ENCODE measurements around the gene SNCG. TPM values are rescaled to one million over a fixed set of nuclear protein-coding genes. Genes with fewer than 3 reads are reported as not detected.

SNCG gene
- total and polyA plus RNA-seq, 8 donors = 3.7 to 15.0 (median 5.5) TPM

DNA sequence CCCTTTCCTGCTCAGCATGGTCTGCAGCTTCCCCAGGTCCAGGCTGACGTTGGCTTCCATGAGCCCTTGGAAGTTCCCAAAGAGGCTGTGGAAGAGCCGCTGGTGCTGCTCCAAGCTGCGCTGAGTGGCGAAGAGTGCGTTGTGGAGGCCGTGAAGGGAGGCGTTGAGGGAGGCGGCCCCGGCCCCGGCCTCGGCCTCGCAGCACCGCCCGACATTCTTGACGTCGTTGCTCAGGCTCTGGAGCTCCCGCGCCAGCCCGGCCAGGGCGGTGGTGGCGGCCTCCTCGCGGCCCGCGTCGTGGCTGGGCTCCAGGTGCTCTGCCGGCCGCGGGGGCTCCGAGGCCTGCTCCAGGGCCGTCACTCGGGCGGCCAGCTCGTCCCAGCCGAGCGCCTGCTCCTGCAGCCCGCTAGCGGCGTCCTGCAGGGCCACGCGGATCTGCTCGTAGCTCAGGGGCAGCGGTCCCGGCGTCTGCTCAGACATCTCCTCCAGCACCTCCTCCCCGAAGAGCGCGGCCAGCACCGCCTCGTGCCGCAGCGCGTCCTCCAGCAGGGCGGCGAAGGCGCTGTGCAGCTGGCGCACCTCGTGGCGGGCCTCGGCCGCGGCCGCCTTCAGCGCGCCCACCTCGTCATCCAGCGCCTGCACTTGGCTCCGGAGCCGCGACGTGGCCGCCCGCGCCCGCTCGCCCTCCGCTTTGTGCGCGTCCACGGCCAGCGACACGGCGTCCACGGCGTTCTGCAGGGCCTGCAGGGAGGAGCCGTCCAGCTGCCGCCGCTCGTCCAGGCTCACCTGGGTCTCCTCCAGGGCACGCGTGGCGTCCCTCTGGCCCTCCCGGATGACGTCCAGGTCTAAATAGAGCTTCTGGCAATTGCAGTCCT, 15.7 kb upstream of the SNCG start:
- TF ChIP-seq, protein P1, sequence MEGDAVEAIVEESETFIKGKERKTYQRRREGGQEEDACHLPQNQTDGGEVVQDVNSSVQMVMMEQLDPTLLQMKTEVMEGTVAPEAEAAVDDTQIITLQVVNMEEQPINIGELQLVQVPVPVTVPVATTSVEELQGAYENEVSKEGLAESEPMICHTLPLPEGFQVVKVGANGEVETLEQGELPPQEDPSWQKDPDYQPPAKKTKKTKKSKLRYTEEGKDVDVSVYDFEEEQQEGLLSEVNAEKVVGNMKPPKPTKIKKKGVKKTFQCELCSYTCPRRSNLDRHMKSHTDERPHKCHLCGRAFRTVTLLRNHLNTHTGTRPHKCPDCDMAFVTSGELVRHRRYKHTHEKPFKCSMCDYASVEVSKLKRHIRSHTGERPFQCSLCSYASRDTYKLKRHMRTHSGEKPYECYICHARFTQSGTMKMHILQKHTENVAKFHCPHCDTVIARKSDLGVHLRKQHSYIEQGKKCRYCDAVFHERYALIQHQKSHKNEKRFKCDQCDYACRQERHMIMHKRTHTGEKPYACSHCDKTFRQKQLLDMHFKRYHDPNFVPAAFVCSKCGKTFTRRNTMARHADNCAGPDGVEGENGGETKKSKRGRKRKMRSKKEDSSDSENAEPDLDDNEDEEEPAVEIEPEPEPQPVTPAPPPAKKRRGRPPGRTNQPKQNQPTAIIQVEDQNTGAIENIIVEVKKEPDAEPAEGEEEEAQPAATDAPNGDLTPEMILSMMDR (IDR thresholded peaks at IDR 0.05) = no peak
- no peak overlapping the region for H3K4me3 ChIP-seq
- no peak for ATAC-seq
- peaks cover 0 to 7% of the 10 kb centered on the region in 2 donors for H3K36me3 ChIP-seq
- no peak overlapping the region for H3K27ac ChIP-seq
- peaks cover 0 to 5% of the 10 kb centered on the region in 2 donors for H3K4me1 ChIP-seq
- H3K9me3 ChIP-seq = no peaks in the 10 kb centered on the region
- peaks cover 0 to 14% of the 10 kb centered on the region in 2 donors for H3K27me3 ChIP-seq
- intact Hi-C loops (cut with DNase I) = no loop called here
- peak in 1 of 4 donors; percentile 82 for DNase-seq

DNA sequence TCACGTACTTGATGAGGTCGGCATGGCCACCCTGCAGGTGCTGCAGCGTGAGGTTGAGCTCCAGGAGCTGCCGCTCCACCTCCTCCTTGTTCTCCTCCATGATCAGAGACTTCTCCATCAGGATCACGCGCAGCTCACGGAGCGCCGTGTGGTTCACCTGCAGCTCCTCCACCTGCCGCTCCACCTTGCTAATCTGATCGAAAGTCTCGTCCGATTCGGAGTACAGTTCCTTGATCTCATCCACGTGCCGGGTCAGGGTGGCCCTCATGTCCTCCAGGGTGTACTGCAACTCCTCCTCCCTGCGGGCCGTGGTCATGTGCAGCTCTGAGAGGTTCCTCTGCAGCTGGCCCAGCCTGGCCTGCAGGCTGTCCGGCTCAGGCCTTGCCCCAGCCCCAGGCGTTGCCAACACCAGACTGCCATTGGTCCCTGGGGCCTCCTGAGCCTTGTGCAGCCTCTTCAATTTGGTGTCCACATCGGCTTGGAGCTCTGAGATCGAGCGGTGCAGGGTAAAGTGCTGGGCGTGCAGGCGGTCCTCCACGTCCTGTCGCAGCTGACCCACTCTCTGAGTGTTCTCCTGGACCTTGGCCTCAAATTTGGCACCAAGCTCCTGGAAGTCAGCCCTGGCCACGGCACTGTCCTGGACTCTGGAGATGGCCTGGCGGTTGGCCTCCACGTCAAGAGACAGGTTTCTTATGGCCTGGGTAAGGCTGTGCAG, 14.9 kb upstream of the SNCG start:
- DNase-seq (no peak), ATAC-seq (no peak)
- H3K36me3 ChIP-seq = peaks cover 0 to 7% of the 10 kb centered on the region in 2 donors
- TF ChIP-seq, protein P1 (IDR thresholded peaks at IDR 0.05) = no peak
- H3K4me1 ChIP-seq = peaks cover 0 to 5% of the 10 kb centered on the region in 2 donors
- intact Hi-C loops (cut with DNase I) = no loop called here
- no peak overlapping the region for H3K27ac ChIP-seq
- no peak overlapping the region for H3K4me3 ChIP-seq
- H3K9me3 ChIP-seq = no peaks in the 10 kb centered on the region
- peaks cover 0 to 14% of the 10 kb centered on the region in 2 donors for H3K27me3 ChIP-seq

DNA sequence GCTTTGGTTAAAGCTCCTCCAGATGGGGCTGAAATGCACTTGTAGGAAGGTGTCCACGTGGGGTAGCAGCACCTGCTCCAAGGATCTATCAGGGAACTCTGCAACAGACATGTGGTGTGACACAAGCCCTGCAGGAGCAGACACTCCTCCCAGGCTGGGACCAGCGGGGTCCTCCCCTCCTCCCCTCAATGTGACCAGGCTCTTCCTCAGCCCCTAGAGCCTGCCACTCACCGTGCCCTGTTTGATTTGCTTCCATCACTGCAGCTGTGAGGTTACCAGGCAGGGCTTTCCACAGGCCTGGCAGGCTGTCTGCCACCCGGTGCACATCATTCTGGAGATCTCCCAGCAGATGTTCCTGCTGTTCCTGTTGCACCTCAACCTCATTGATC, 14.4 kb upstream of the SNCG start:
- intact Hi-C loops (cut with DNase I) = no loop called here
- DNase-seq = no peak
- peaks cover 0 to 7% of the 10 kb centered on the region in 2 donors for H3K36me3 ChIP-seq
- ATAC-seq = no peak
- no peak overlapping the region for H3K4me3 ChIP-seq
- H3K9me3 ChIP-seq = no peaks in the 10 kb centered on the region
- peaks cover 0 to 14% of the 10 kb centered on the region in 2 donors for H3K27me3 ChIP-seq
- H3K4me1 ChIP-seq = peaks cover 0 to 3% of the 10 kb centered on the region in 2 donors
- TF ChIP-seq, protein P1 (IDR thresholded peaks at IDR 0.05) = no peak
- no peak overlapping the region for H3K27ac ChIP-seq

DNA sequence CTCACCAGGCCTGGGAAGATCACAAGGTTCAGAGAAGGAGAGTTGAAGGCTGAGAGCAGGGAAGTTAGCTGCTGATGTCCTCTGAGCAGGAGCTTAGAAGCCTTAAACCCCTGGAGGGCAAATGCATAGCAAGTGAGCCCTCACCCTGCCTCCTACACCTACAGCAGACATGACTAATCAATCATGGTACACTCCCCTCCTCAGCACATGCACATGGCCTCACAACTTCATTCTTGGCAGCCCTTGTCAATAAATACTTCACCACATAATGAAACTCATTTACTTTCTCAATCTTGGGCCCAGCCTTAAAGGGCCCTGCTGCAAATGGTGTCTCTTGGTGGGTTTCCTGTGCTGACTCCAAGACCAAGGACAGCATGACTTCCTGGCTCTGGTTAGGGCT, 13.9 kb upstream of the SNCG start:
- ATAC-seq (no peak), DNase-seq (no peak)
- Histone ChIP-seq H3K9me3 (no peaks in the 10 kb centered on the region), H3K4me3 (no peak overlapping the region), H3K27me3 (peaks cover 0 to 14% of the 10 kb centered on the region in 2 donors), H3K4me1 (no peaks in the 10 kb centered on the region), H3K27ac (no peak overlapping the region), H3K36me3 (peaks cover 0 to 7% of the 10 kb centered on the region in 2 donors)
- intact Hi-C loops (cut with DNase I) = no loop called here
- TF ChIP-seq, protein P1 (IDR thresholded peaks at IDR 0.05) = no peak

DNA sequence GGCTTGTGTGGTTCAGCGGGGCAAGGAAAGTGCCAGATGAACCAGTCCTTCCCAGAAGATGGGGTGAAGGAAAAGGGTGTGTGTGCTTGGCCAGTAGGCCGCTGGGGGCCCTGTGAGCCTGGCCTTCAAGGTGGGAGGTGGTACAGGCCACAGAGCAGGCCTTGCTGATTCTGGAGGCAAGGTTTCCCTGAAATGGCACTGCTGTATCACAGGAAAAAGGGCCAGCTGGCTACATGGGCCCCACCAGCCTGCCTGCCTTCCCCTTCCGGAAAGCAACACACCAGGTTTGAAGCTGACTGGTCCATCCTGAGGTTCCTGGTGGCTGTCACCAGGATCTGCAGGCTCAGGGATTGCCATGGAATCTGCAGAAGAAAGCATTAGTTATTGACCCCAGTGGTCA, 13.5 kb upstream of the SNCG start:
- ATAC-seq (no peak), DNase-seq (no peak)
- intact Hi-C loops (cut with DNase I) = no loop called here
- TF ChIP-seq, protein P1 (IDR thresholded peaks at IDR 0.05) = no peak
- Histone ChIP-seq H3K36me3 (peaks cover 0 to 7% of the 10 kb centered on the region in 2 donors), H3K4me1 (no peaks in the 10 kb centered on the region), H3K9me3 (no peaks in the 10 kb centered on the region), H3K27me3 (peaks cover 0 to 14% of the 10 kb centered on the region in 2 donors), H3K27ac (no peak overlapping the region), H3K4me3 (no peak overlapping the region)
